BLaER1 treated with 17β-estradiol and CSF1 and Interleukin-3, amounts not matched to agents 10 nM and 100 nM (cell line): ENCODE data around the gene EEFSEC.

Experiments used
- H3K27ac ChIP-seq, 11 experiments: shearing (Covaris generic); formaldehyde crosslinking; 2 replicates each; pipeline ENCODE4 v1.8.1; 2022
- H3K27me3 ChIP-seq, 11 experiments: shearing (Covaris generic); formaldehyde crosslinking; 2 replicates each; pipeline ENCODE4 v1.8.1; 2022
- H3K36me3 ChIP-seq, 11 experiments: shearing (Covaris generic); formaldehyde crosslinking; 2 replicates each; pipeline ENCODE4 v1.8.1; 2022
- H3K4me1 ChIP-seq, 10 experiments: shearing (Covaris generic); formaldehyde crosslinking; 2 replicates each; pipeline ENCODE4 v1.8.1; 2022
- H3K4me2 ChIP-seq, 11 experiments: shearing (Covaris generic); formaldehyde crosslinking; 2 replicates each; pipeline ENCODE4 v1.8.1; 2022
- H3K4me3 ChIP-seq, 10 experiments: shearing (Covaris generic); formaldehyde crosslinking; 2 replicates each; pipeline ENCODE4 v1.8.1; 2022
- H3K9ac ChIP-seq, 11 experiments: shearing (Covaris generic); formaldehyde crosslinking; 2 replicates each; pipeline ENCODE4 v1.8.1; 2022
- H3K9me3 ChIP-seq, 11 experiments: shearing (Covaris generic); formaldehyde crosslinking; replicated peaks in 1 of 11; 2 replicates each; pipeline ENCODE4 v1.8.1; 2022
- H4K20me1 ChIP-seq, 11 experiments: shearing (Covaris generic); formaldehyde crosslinking; 2 replicates each; pipeline ENCODE4 v1.8.1; 2022
- Cebpa-rat ChIP-seq, 11 experiments: shearing (Covaris generic); IDR thresholded peaks; 2 replicates each; pipeline ENCODE4 v1.8.1; 2022

EEFSEC gene

GRCh38 chr3:128316481-128316891, 163.2 kb downstream of the EEFSEC start:
- H3K27me3 ChIP-seq: no peaks in the 10 kb centered on the region
- peak overlapping the region in 2 of 11 experiments; percentile 50 to 55; a peak in 1 of 22 replicates for H3K9ac ChIP-seq
- no peaks in the 10 kb centered on the region for H3K9me3 ChIP-seq
- TF ChIP-seq Cebpa-rat (IDR thresholded peaks at IDR 0.05): no peak
- H3K4me2 ChIP-seq: peak overlapping the region; percentile 50 to 84 (median 70)
- H4K20me1 ChIP-seq: peaks cover 0 to 22% (median 0%) of the 10 kb centered on the region in 11 experiments; a peak in 3 of 22 replicates
- no peak overlapping the region for H3K4me3 ChIP-seq
- peaks cover 0 to 19% (median 6%) of the 10 kb centered on the region in 11 experiments; a peak in 5 of 22 replicates for H3K36me3 ChIP-seq
- peak overlapping the region in 2 of 11 experiments; percentile 3 to 17; a peak in 3 of 22 replicates for H3K27ac ChIP-seq
- peaks cover 17 to 29% (median 26%) of the 10 kb centered on the region in 10 experiments for H3K4me1 ChIP-seq

GRCh38 chr3:128317101-128317697, 163.9 kb downstream of the EEFSEC start:
- peak overlapping the region; percentile 50 to 84 (median 70) for H3K4me2 ChIP-seq
- H3K4me3 ChIP-seq: no peak overlapping the region
- H3K9ac ChIP-seq: peak overlapping the region in 4 of 11 experiments; percentile 10 to 55 (median 31); a peak in 6 of 22 replicates
- H3K4me1 ChIP-seq: peaks cover 17 to 36% (median 29%) of the 10 kb centered on the region in 10 experiments
- H4K20me1 ChIP-seq: peaks cover 0 to 29% (median 0%) of the 10 kb centered on the region in 11 experiments; a peak in 3 of 22 replicates
- TF ChIP-seq Cebpa-rat (IDR thresholded peaks at IDR 0.05): no peak
- H3K36me3 ChIP-seq: peaks cover 0 to 19% (median 6%) of the 10 kb centered on the region in 11 experiments; a peak in 5 of 22 replicates
- H3K27me3 ChIP-seq: no peaks in the 10 kb centered on the region
- no peaks in the 10 kb centered on the region for H3K9me3 ChIP-seq
- H3K27ac ChIP-seq: peak overlapping the region in 2 of 11 experiments; percentile 8 to 38; a peak in 2 of 22 replicates

- Histone ChIP-seq H3K4me1 (peaks cover 17 to 41% (median 29%) of the 10 kb centered on the region in 10 experiments), H3K4me2 (peak overlapping the region; percentile 50 to 84 (median 70); a peak in 18 of 22 replicates), H3K9ac (peak overlapping the region in 4 of 11 experiments; percentile 10 to 55 (median 31); a peak in 5 of 22 replicates), H3K27me3 (no peaks in the 10 kb centered on the region), H3K9me3 (no peaks in the 10 kb centered on the region), H4K20me1 (peaks cover 0 to 30% (median 0%) of the 10 kb centered on the region in 11 experiments; a peak in 3 of 22 replicates), H3K4me3 (no peak overlapping the region), H3K36me3 (peaks cover 0 to 19% (median 6%) of the 10 kb centered on the region in 11 experiments; a peak in 5 of 22 replicates), H3K27ac (no peak overlapping the region)
- TF ChIP-seq Cebpa-rat (IDR thresholded peaks at IDR 0.05): no peak
Measured at GRCh38 chr3:128317698-128318231, 164.5 kb downstream of the EEFSEC start.

- no peaks in the 10 kb centered on the region for H3K27me3 ChIP-seq
- H3K4me3 ChIP-seq: no peak overlapping the region
- H3K27ac ChIP-seq: no peak overlapping the region
- TF ChIP-seq Cebpa-rat (IDR thresholded peaks at IDR 0.05): no peak
- peak overlapping the region in 7 of 11 experiments; percentile 50 to 83 (median 70); a peak in 9 of 22 replicates for H3K4me2 ChIP-seq
- H3K9ac ChIP-seq: no peak overlapping the region
- peaks cover 0 to 19% (median 6%) of the 10 kb centered on the region in 11 experiments; a peak in 6 of 22 replicates for H3K36me3 ChIP-seq
- peaks cover 0 to 30% (median 0%) of the 10 kb centered on the region in 11 experiments; a peak in 3 of 22 replicates for H4K20me1 ChIP-seq
- H3K4me1 ChIP-seq: peaks cover 17 to 41% (median 29%) of the 10 kb centered on the region in 10 experiments
- H3K9me3 ChIP-seq: no peaks in the 10 kb centered on the region
Measured at GRCh38 chr3:128318275-128318941, 165.1 kb downstream of the EEFSEC start.

- TF ChIP-seq Cebpa-rat (IDR thresholded peaks at IDR 0.05): no peak
- Histone ChIP-seq H3K9me3 (no peaks in the 10 kb centered on the region), H3K9ac (no peak overlapping the region), H4K20me1 (peaks cover 0 to 36% (median 0%) of the 10 kb centered on the region in 11 experiments; a peak in 4 of 22 replicates), H3K4me3 (no peak overlapping the region), H3K36me3 (peaks cover 0 to 19% (median 6%) of the 10 kb centered on the region in 11 experiments; a peak in 6 of 22 replicates), H3K4me1 (peaks cover 17 to 41% (median 29%) of the 10 kb centered on the region in 10 experiments), H3K27me3 (no peaks in the 10 kb centered on the region), H3K4me2 (no peak overlapping the region), H3K27ac (no peak overlapping the region)
Measured at GRCh38 chr3:128319107-128319506, 165.8 kb downstream of the EEFSEC start.

- peaks cover 17 to 41% (median 29%) of the 10 kb centered on the region in 10 experiments for H3K4me1 ChIP-seq
Measured at GRCh38 chr3:128319741-128320141, 166.5 kb downstream of the EEFSEC start.

GRCh38 chr3:128320551-128321340, 167.5 kb downstream of the EEFSEC start:
- H4K20me1 ChIP-seq: peaks cover 0 to 36% (median 3%) of the 10 kb centered on the region in 11 experiments; a peak in 6 of 22 replicates
- H3K4me2 ChIP-seq: no peak overlapping the region
- no peak overlapping the region for H3K4me3 ChIP-seq
- H3K4me1 ChIP-seq: peaks cover 17 to 41% (median 29%) of the 10 kb centered on the region in 10 experiments
- H3K9me3 ChIP-seq: no peaks in the 10 kb centered on the region
- H3K27me3 ChIP-seq: no peaks in the 10 kb centered on the region
- peaks cover 0 to 19% (median 6%) of the 10 kb centered on the region in 11 experiments; a peak in 6 of 22 replicates for H3K36me3 ChIP-seq
- 0 out of 22 replicates have a peak overlapping the region, but pooled peaks of 2 of the 11 experiments have one; percentile 7 to 15 for H3K9ac ChIP-seq
- no peak overlapping the region for H3K27ac ChIP-seq
- TF ChIP-seq Cebpa-rat (IDR thresholded peaks at IDR 0.05): no peak

More at GRCh38 chr3:128319741-128320141, 166.5 kb downstream of the EEFSEC start:
- Histone ChIP-seq H3K9ac (no peak overlapping the region), H3K36me3 (peaks cover 0 to 19% (median 6%) of the 10 kb centered on the region in 11 experiments; a peak in 6 of 22 replicates), H4K20me1 (peaks cover 0 to 36% (median 0%) of the 10 kb centered on the region in 11 experiments; a peak in 6 of 22 replicates), H3K9me3 (no peaks in the 10 kb centered on the region), H3K4me3 (no peak overlapping the region), H3K4me2 (no peak overlapping the region), H3K27me3 (no peaks in the 10 kb centered on the region), H3K27ac (no peak overlapping the region)
- TF ChIP-seq Cebpa-rat (IDR thresholded peaks at IDR 0.05): no peak

- Histone ChIP-seq H3K27me3 (no peaks in the 10 kb centered on the region), H3K4me1 (peaks cover 13 to 39% (median 26%) of the 10 kb centered on the region in 10 experiments), H3K36me3 (peaks cover 0 to 19% (median 6%) of the 10 kb centered on the region in 11 experiments; a peak in 6 of 22 replicates), H3K9ac (0 out of 22 replicates have a peak overlapping the region, but pooled peaks of 1 of the 11 experiments have one; percentile 7), H3K4me3 (no peak overlapping the region), H3K4me2 (peak overlapping the region in 2 of 11 experiments; percentile 0 to 29; a peak in 1 of 22 replicates), H3K27ac (no peak overlapping the region), H3K9me3 (no peaks in the 10 kb centered on the region), H4K20me1 (peaks cover 0 to 36% (median 3%) of the 10 kb centered on the region in 11 experiments; a peak in 6 of 22 replicates)
- TF ChIP-seq Cebpa-rat (IDR thresholded peaks at IDR 0.05): no peak
Measured at GRCh38 chr3:128321418-128321817, 168.1 kb downstream of the EEFSEC start.
